ENCODE measurements around the gene FILIP1L. TPM values are rescaled to one million over a fixed set of nuclear protein-coding genes. Genes with fewer than 3 reads are reported as not detected.

Gene FILIP1L
- total and polyA plus RNA-seq, 2 of the 4 experiments (the other 2 are of a cell fraction), result 11.5 to 19.9 TPM

- TF ChIP-seq, protein P1, sequence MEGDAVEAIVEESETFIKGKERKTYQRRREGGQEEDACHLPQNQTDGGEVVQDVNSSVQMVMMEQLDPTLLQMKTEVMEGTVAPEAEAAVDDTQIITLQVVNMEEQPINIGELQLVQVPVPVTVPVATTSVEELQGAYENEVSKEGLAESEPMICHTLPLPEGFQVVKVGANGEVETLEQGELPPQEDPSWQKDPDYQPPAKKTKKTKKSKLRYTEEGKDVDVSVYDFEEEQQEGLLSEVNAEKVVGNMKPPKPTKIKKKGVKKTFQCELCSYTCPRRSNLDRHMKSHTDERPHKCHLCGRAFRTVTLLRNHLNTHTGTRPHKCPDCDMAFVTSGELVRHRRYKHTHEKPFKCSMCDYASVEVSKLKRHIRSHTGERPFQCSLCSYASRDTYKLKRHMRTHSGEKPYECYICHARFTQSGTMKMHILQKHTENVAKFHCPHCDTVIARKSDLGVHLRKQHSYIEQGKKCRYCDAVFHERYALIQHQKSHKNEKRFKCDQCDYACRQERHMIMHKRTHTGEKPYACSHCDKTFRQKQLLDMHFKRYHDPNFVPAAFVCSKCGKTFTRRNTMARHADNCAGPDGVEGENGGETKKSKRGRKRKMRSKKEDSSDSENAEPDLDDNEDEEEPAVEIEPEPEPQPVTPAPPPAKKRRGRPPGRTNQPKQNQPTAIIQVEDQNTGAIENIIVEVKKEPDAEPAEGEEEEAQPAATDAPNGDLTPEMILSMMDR (conservative IDR thresholded peaks at IDR 0.05; ENCODE audit: low read depth, low read length), result no peak
These were observed 290.3 kb downstream of the FILIP1L start (continued) for GRCh38 chr3:99823723-99824711.

GRCh38 chr3:99818818-99819217 lies 295.5 kb downstream of the FILIP1L start:
- Histone ChIP-seq H2AFZ (replicated peaks; ENCODE audit: low read length, poor library complexity) (no peak overlapping the region), H3K9ac (ENCODE audit: low read depth, low read length) (no peak overlapping the region), H4K5ac (ENCODE audit: low read depth, low read length) (no peak overlapping the region), H3K14ac (replicated peaks; ENCODE audit: low read depth, low read length) (no peak overlapping the region), H4K91ac (ENCODE audit: insufficient read depth, low read depth, low read length) (no peak overlapping the region), H3K27me3 (ENCODE audit: control insufficient read depth, insufficient read depth, low read length) (no peaks in the 10 kb centered on the region), H3K4ac (ENCODE audit: low read depth, low read length) (no peak overlapping the region), H2AK9ac (replicated peaks; ENCODE audit: low read depth, low read length, poor library complexity) (no peak overlapping the region), H3K4me3 (ENCODE audit: insufficient read depth, low read depth, low read length) (no peak overlapping the region), H3K36me3 (ENCODE audit: control insufficient read depth, insufficient read depth, low read length) (no peaks in the 10 kb centered on the region), H2AK5ac (ENCODE audit: low read depth, low read length) (no peak overlapping the region), H3K27ac (ENCODE audit: insufficient read depth, low read length) (no peak overlapping the region), H2BK5ac (ENCODE audit: low read depth, low read length, poor library complexity, severe bottlenecking) (no peak overlapping the region), H4K8ac (ENCODE audit: low read depth in 2 of 2, low read length in 2 of 2) (no peak overlapping the region), H2BK15ac (ENCODE audit: low read depth, low read length) (no peak overlapping the region), H3K4me1 (ENCODE audit: control insufficient read depth, insufficient read depth, low read length) (peaks cover 2% of the 10 kb centered on the region), H3K4me2 (ENCODE audit: low read depth, low read length) (peak overlapping the region; percentile 74), H3K9me3 (ENCODE audit: control insufficient read depth, insufficient read depth, low read length) (no peaks in the 10 kb centered on the region), H3K18ac (ENCODE audit: low read depth, low read length) (no peak overlapping the region), H4K20me1 (ENCODE audit: insufficient read depth, low read length) (no peaks in the 10 kb centered on the region), H3K79me1 (ENCODE audit: low read depth in 1 of 2, low read length in 2 of 2) (peaks cover 12 to 33% of the 10 kb centered on the region in 2 experiments; a peak in 3 of 4 replicates), H2BK20ac (ENCODE audit: low read depth, low read length) (no peak overlapping the region), H3K56ac (ENCODE audit: extremely low read depth, insufficient read depth, low read length) (no peak overlapping the region), H3K23ac (ENCODE audit: low read depth, low read length) (no peak overlapping the region; the same call in 1 of the 2 replicates), H2BK120ac (ENCODE audit: low read depth, low read length) (no peak overlapping the region), H3K9me1 (ENCODE audit: insufficient read depth, low read length) (no peaks in the 10 kb centered on the region; the same call in 1 of the 2 replicates)
- ChIA-PET POLR2A (ENCODE audit: unreplicated experiment) (no interaction called here), CTCF (no interaction called here)
- ATAC-seq (ENCODE audit: low read depth) (no peak), DNase-seq (no peak)
- BruUV-seq (replicated peaks), result TSS peak; percentile 38
- in situ Hi-C loops (cut with MboI; ENCODE audit: low sequenced_read_pairs), result no loop called here
- WGBS, 2 experiments (ENCODE audit: extremely low coverage in 2 of 2, insufficient read length in 1 of 2), result no CpG with 5 or more reads among the region's 2 CpGs
- intact Hi-C loops (cut with micrococcal nuclease), result no loop called here
- dilution Hi-C loops (cut with HindIII; ENCODE audit: low sequenced_read_pairs, unreplicated experiment), result no loop called here
- TF ChIP-seq FOS (IDR thresholded peaks at IDR 0.05; ENCODE audit: low read depth, low read length) (no peak), RCOR1 (IDR thresholded peaks at IDR 0.05; ENCODE audit: insufficient replicate concordance, low read length) (no peak), BHLHE40 (IDR thresholded peaks at IDR 0.05; ENCODE audit: low read depth, low read length) (no peak), SMC3 (IDR thresholded peaks at IDR 0.05; ENCODE audit: low read depth, low read length) (no peak), CEBPB (IDR thresholded peaks at IDR 0.05; ENCODE audit: low read depth, low read length) (no peak), USF2 (IDR thresholded peaks at IDR 0.05; ENCODE audit: low read depth, low read length) (no peak), RAD21 (IDR thresholded peaks at IDR 0.05; ENCODE audit: low read length) (no peak), MAZ (IDR thresholded peaks at IDR 0.05; ENCODE audit: borderline replicate concordance, low read depth, low read length) (no peak), RFX5 (IDR thresholded peaks at IDR 0.05; ENCODE audit: low read depth, low read length) (no peak), CHD1 (IDR thresholded peaks at IDR 0.05; ENCODE audit: low read depth, low read length) (no peak), POLR2A (IDR thresholded peaks at IDR 0.05; ENCODE audit: low read depth, low read length) (no peak), MXI1 (IDR thresholded peaks at IDR 0.05; ENCODE audit: borderline replicate concordance, low read depth, low read length) (no peak)

All from IMR-90 (cell line).